Gastrocnemius medialis (tissue), 4 donors: ENCODE results near the gene SUMF2. TPM values are rescaled to one million over a fixed set of nuclear protein-coding genes. Genes with fewer than 3 reads are reported as not detected.
"Not testable (repeated sequence)": the region's sequence is repeated elsewhere in the genome, so short reads cannot be mapped to it uniquely, and the experiment has no call there.

ENCODE experiments used
- ATAC-seq, 2 donors: fragments of 150-250 bp; one replicate each; pipeline ENCODE4 v1.9.1; 2016
- DNase-seq, 2 donors: peaks; one replicate each; pipeline ENCODE4 v3.0.0-alpha.2; 2019
- H3K27ac ChIP-seq, 4 donors: fragments of 200-600 bp; sonication (generic); 1 replicate in 1 of 4; 2 replicates in 3 of 4; pipeline ENCODE4 v1.5.1; 2016 to 2018; ENCODE audit warnings: mild to moderate bottlenecking in 2 of 4, moderate library complexity in 1 of 4
- H3K27me3 ChIP-seq, 3 donors: fragments of 200-600 bp; sonication (generic) in 2 of 3; 1 replicate in 1 of 3; 2 replicates in 2 of 3; pipeline versions ENCODE4 v1.5.1 to v1.6.0; 2016 to 2019; ENCODE audit warnings: mild to moderate bottlenecking in 1 of 3, moderate library complexity in 1 of 3
- H3K36me3 ChIP-seq, 2 donors: fragments of 200-600 bp; sonication (generic) in 1 of 2; one replicate each; pipeline ENCODE4 v1.5.1; 2017 to 2018
- H3K4me1 ChIP-seq, 2 donors: fragments of 200-600 bp; sonication (generic) in 1 of 2; one replicate each; pipeline ENCODE4 v1.5.1; 2016 to 2017; ENCODE audit warnings: mild to moderate bottlenecking in 2 of 2
- H3K4me3 ChIP-seq, 4 donors: fragments of 200-600 bp; sonication (generic) in 3 of 4; 1 replicate in 1 of 4; 2 replicates in 3 of 4; pipeline ENCODE4 v1.5.1; 2016 to 2019; ENCODE audit warnings: mild to moderate bottlenecking in 2 of 4
- H3K9me3 ChIP-seq, 3 donors: fragments of 200-600 bp; sonication (generic) in 2 of 3; 1 replicate in 1 of 3; 2 replicates in 2 of 3; pipeline ENCODE4 v1.5.1; 2016 to 2019
- POLR2A ChIP-seq, 2 donors: fragments of 450-650 bp; IDR thresholded peaks; one replicate each; pipeline ENCODE4 v1.6.1; 2017; ENCODE audit warnings: antibody characterized with exemption in 2 of 2, mild to moderate bottlenecking in 2 of 2, moderate library complexity in 2 of 2
- in situ Hi-C, 4 donors: fragments of 200-750 bp; cut with MboI; loops; one replicate each; pipeline versions ENCODE4 v1.15.0 to v1.8.0; 2017; ENCODE audit warnings: low sequenced_read_pairs in 4 of 4
- intact Hi-C: fragments of 100-400 bp; cut with DNase I; formaldehyde crosslinking; loops from one replicate; pipeline ENCODE4 v1.15.1; 2023; ENCODE audit warnings: low total_unique reads
- total RNA-seq, 4 donors: library from RNA; depleted of rRNA; stranded (reverse); fragments of >200 nt; gene quantifications; one replicate each; pipeline versions ENCODE4 v1.1.0 to v1.2.3, GENCODE V29; 2016
- TF ChIP-seq, protein P1 (sequence below), 5 experiments: fragments of 450-650 bp in 3 of 5; fragments of 200-600 bp in 2 of 5; sonication (generic) in 2 of 5; IDR thresholded peaks in 4 of 5; conservative IDR thresholded peaks in 1 of 5; 1 replicate in 4 of 5; 2 replicates in 1 of 5; pipeline ENCODE4 v1.5.1; 2016 to 2019; ENCODE audit warnings: antibody characterized with exemption in 5 of 5, mild to moderate bottlenecking in 3 of 5, moderate library complexity in 3 of 5

Gene SUMF2
- total RNA-seq, 4 donors from 2014 or later = 29.8 to 32.0 (median 31.1) TPM

- H3K4me1 ChIP-seq = peaks cover 48 to 61% of the 10 kb centered on the region in 2 donors
- in situ Hi-C loops (loop anchor here in 2 of 4 donors (10.0 to 25.0 kb wide), 3 partner anchors 73 to 441 kb away; no protein-coding TSS in a partner anchor), intact Hi-C loops (no loop called here)
- H3K9me3 ChIP-seq = no peaks in the 10 kb centered on the region
- peak overlapping the region; percentile 94 to 99 (median 95) for H3K27ac ChIP-seq
- DNase-seq (peak in 1 of 2 donors; percentile 37), ATAC-seq (no peak)
- no peaks in the 10 kb centered on the region for H3K27me3 ChIP-seq
- H3K36me3 ChIP-seq = peaks cover 0 to 20% of the 10 kb centered on the region in 2 donors
- no peak overlapping the region for H3K4me3 ChIP-seq
- no peak for TF ChIP-seq POLR2A (IDR thresholded peaks at IDR 0.05)
- TF ChIP-seq, protein P1, sequence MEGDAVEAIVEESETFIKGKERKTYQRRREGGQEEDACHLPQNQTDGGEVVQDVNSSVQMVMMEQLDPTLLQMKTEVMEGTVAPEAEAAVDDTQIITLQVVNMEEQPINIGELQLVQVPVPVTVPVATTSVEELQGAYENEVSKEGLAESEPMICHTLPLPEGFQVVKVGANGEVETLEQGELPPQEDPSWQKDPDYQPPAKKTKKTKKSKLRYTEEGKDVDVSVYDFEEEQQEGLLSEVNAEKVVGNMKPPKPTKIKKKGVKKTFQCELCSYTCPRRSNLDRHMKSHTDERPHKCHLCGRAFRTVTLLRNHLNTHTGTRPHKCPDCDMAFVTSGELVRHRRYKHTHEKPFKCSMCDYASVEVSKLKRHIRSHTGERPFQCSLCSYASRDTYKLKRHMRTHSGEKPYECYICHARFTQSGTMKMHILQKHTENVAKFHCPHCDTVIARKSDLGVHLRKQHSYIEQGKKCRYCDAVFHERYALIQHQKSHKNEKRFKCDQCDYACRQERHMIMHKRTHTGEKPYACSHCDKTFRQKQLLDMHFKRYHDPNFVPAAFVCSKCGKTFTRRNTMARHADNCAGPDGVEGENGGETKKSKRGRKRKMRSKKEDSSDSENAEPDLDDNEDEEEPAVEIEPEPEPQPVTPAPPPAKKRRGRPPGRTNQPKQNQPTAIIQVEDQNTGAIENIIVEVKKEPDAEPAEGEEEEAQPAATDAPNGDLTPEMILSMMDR (IDR thresholded peaks at IDR 0.05 in 4 of 5, conservative IDR thresholded peaks at IDR 0.05 in 1 of 5) = no peak
Measured at GRCh38 chr7:56078196-56078595, 14.1 kb downstream of the SUMF2 start.

GRCh38 chr7:56079450-56080185 is 15.5 kb downstream of the SUMF2 start:
- in situ Hi-C loops (loop anchor here in 2 of 4 donors (10.0 to 25.0 kb wide), 4 partner anchors 75 to 442 kb away; no protein-coding TSS in a partner anchor), intact Hi-C loops (loop anchor here (1.0 to 5.0 kb wide), 2 partner anchors 14 to 712 kb away; partner anchors contain the start of gene LANCL2)
- ATAC-seq (peak; percentile 65 to 75), DNase-seq (peak; percentile 91 to 96)
- TF ChIP-seq, protein P1 (IDR thresholded peaks at IDR 0.05 in 4 of 5, conservative IDR thresholded peaks at IDR 0.05 in 1 of 5) = peak; percentile 86 to 90 (median 90)
- TF ChIP-seq POLR2A (IDR thresholded peaks at IDR 0.05) = no peak
- H3K4me1 ChIP-seq = peaks cover 62 to 72% of the 10 kb centered on the region in 2 donors
- H3K9me3 ChIP-seq = no peaks in the 10 kb centered on the region
- peaks cover 0 to 20% of the 10 kb centered on the region in 2 donors for H3K36me3 ChIP-seq
- no peaks in the 10 kb centered on the region for H3K27me3 ChIP-seq
- no peak overlapping the region for H3K4me3 ChIP-seq
- H3K27ac ChIP-seq = peak overlapping the region; percentile 94 to 99 (median 95)

- ATAC-seq, H3K4me3 ChIP-seq, H3K9me3 ChIP-seq, H3K27me3 ChIP-seq: not testable (repeated sequence)
- peak in 1 of 2 donors; percentile 19 for DNase-seq
- Histone ChIP-seq H3K4me1 (peaks cover 73 to 77% of the 10 kb centered on the region in 2 donors), H3K27ac (peak overlapping the region; percentile 94 to 99 (median 95)), H3K36me3 (peaks cover 0 to 20% of the 10 kb centered on the region in 2 donors)
- intact Hi-C loops = loop anchor here (5.0 kb wide), 1 partner anchor 714 kb away; the partner anchor contains the start of gene LANCL2
- in situ Hi-C loops = loop anchor here in 2 of 4 donors (10.0 to 25.0 kb wide), 2 partner anchors 106 to 444 kb away; no protein-coding TSS in a partner anchor
Measured at GRCh38 chr7:56080726-56081435, 16.8 kb downstream of the SUMF2 start.

- no peaks in the 10 kb centered on the region for H3K9me3 ChIP-seq
- intact Hi-C loops (loop anchor here (2.0 to 5.0 kb wide), 2 partner anchors 111 to 714 kb away; partner anchors contain the start of gene LANCL2), in situ Hi-C loops (loop anchor here in 2 of 4 donors (10.0 to 25.0 kb wide), 2 partner anchors 107 to 444 kb away; no protein-coding TSS in a partner anchor)
- H3K4me3 ChIP-seq = no peak overlapping the region
- peak overlapping the region; percentile 94 to 99 (median 95) for H3K27ac ChIP-seq
- TF ChIP-seq, protein P1 (IDR thresholded peaks at IDR 0.05 in 4 of 5, conservative IDR thresholded peaks at IDR 0.05 in 1 of 5) = no peak
- peak; percentile 20 to 37 for TF ChIP-seq POLR2A (IDR thresholded peaks at IDR 0.05)
- H3K36me3 ChIP-seq = peaks cover 0 to 28% of the 10 kb centered on the region in 2 donors
- H3K27me3 ChIP-seq = no peaks in the 10 kb centered on the region
- ATAC-seq (peak in 1 of 2 donors; percentile 30), DNase-seq (peak; percentile 40 to 94)
- peaks cover 73 to 77% of the 10 kb centered on the region in 2 donors for H3K4me1 ChIP-seq
Measured at GRCh38 chr7:56081626-56082340, 17.7 kb downstream of the SUMF2 start.
